Hepatocyte (in vitro differentiated cells): Measurements from ENCODE around the gene TM4SF20. TPM values are rescaled to one million over a fixed set of nuclear protein-coding genes. Genes with fewer than 3 reads are reported as not detected.
A peak's percentile ranks its signal among the peaks of the same experiment; 100 is the strongest.

Source experiments
- DNase-seq: peaks from one replicate; pipeline ENCODE4 v3.0.0-alpha.2; 2016; ENCODE audit warnings: low spot score
- H2AFZ ChIP-seq: fragments of 200-600 bp; sonication (generic); 2 replicates; pipeline ENCODE4 v1.6.0; 2016; ENCODE audit warnings: antibody characterized with exemption, mild to moderate bottlenecking
- H3K27ac ChIP-seq: fragments of 200-600 bp; sonication (generic); 2 replicates; pipeline ENCODE4 v1.5.1; 2016; ENCODE audit warnings: mild to moderate bottlenecking
- H3K27me3 ChIP-seq: fragments of 200-600 bp; sonication (generic); 2 replicates; pipeline ENCODE4 v1.6.1; 2016
- H3K36me3 ChIP-seq: fragments of 200-600 bp; sonication (generic); replicated peaks from 2 replicates; pipeline ENCODE4 v1.5.1; 2016; ENCODE audit warnings: low read depth; ENCODE audit not compliant: insufficient read depth
- H3K4me1 ChIP-seq: fragments of 200-600 bp; sonication (generic); 2 replicates; pipeline ENCODE4 v1.5.1; 2016; ENCODE audit warnings: mild to moderate bottlenecking, moderate library complexity; ENCODE audit not compliant: insufficient read depth
- H3K4me2 ChIP-seq: fragments of 200-600 bp; sonication (generic); 2 replicates; pipeline ENCODE4 v1.6.0; 2016
- H3K4me3 ChIP-seq: fragments of 200-600 bp; sonication (generic); 2 replicates; pipeline ENCODE4 v1.5.1; 2016; ENCODE audit warnings: mild to moderate bottlenecking
- H3K79me2 ChIP-seq: fragments of 200-600 bp; sonication (generic); 2 replicates; pipeline ENCODE4 v1.6.0; 2017; ENCODE audit warnings: mild to moderate bottlenecking
- H3K9me2 ChIP-seq: fragments of 200-600 bp; sonication (generic); replicated peaks from 2 replicates; pipeline ENCODE4 v1.6.0; 2017; ENCODE audit warnings: mild to moderate bottlenecking; ENCODE audit not compliant: insufficient read depth
- H3K9me3 ChIP-seq: fragments of 200-600 bp; sonication (generic); 2 replicates; pipeline ENCODE4 v1.5.1; 2016; ENCODE audit warnings: low read depth, mild to moderate bottlenecking
- H4K20me1 ChIP-seq: fragments of 200-600 bp; sonication (generic); 2 replicates; pipeline ENCODE4 v1.6.0; 2016; ENCODE audit warnings: mild to moderate bottlenecking; ENCODE audit not compliant: insufficient read depth, poor library complexity, severe bottlenecking
- CTCF ChIP-seq: fragments of 200-600 bp; sonication (generic); IDR thresholded peaks from 2 replicates; pipeline ENCODE4 v1.5.1; 2016; ENCODE audit warnings: antibody characterized with exemption, mild to moderate bottlenecking; ENCODE audit not compliant: poor library complexity
- EZH2 ChIP-seq: fragments of 200-600 bp; sonication (generic); IDR thresholded peaks from 2 replicates; pipeline ENCODE4 v1.6.1; 2016; ENCODE audit warnings: antibody characterized with exemption, mild to moderate bottlenecking, borderline replicate concordance
- EZH2phosphoT487 ChIP-seq: fragments of 200-600 bp; sonication (generic); IDR thresholded peaks from one replicate; pipeline ENCODE4 v1.6.1; 2018; ENCODE audit warnings: antibody characterized with exemption, mild to moderate bottlenecking, low read depth, moderate library complexity; ENCODE audit not compliant: unreplicated experiment, severe bottlenecking
- WGBS: methylation state at CpG from one replicate; pipeline ENCODE4 v1.1.6; 2016; ENCODE audit warnings: low lambda C conversion rate; ENCODE audit errors: missing lambda C conversion rate; 5-methylcytosine and 5-hydroxymethylcytosine counted together
- polyA plus RNA-seq: library from polyadenylated mRNA; unstranded; fragments of >200 nt; fragmentation: Nextera tagmentation; extraction: Ambion mirVana; gene quantifications from 2 replicates; pipeline ENCODE4 v1.2.1, GENCODE V29; 2016
- total RNA-seq: library from RNA; depleted of rRNA; stranded (reverse); fragments of >200 nt; gene quantifications from 2 replicates; pipeline ENCODE4 v1.2.3, GENCODE V29; 2014

TM4SF20 gene
- total RNA-seq = 44.6 and 46.6 TPM in 2 replicates
- 9.3 and 14.2 TPM in 2 replicates for polyA plus RNA-seq

- H3K27ac ChIP-seq = peak within 1 kb of the TSS; percentile 24
Measured at GRCh38 chr2:227379095-227379494, at the start of gene TM4SF20. TSS of gene TM4SF20 (minus strand) at chr2:227379306. CDS start at chr2:227379268, 38 bp downstream.

GRCh38 chr2:227428731-227429285, 49.7 kb upstream of the TM4SF20 start:
- TF ChIP-seq EZH2phosphoT487 (no peak), EZH2 (no peak), CTCF (no peak)
- no peak overlapping the region for H3K27ac ChIP-seq
- DNase-seq = no peak
- H3K79me2 ChIP-seq = no peaks in the 10 kb centered on the region
- H3K4me3 ChIP-seq = no peak overlapping the region
- no peaks in the 10 kb centered on the region for H3K9me2 ChIP-seq
- WGBS = 86% methylated on average over 8 of the region's 8 CpGs
- no peaks in the 10 kb centered on the region for H4K20me1 ChIP-seq
- H3K4me2 ChIP-seq = no peak overlapping the region
- H3K4me1 ChIP-seq = no peaks in the 10 kb centered on the region
- peaks cover 9% of the 10 kb centered on the region for H3K9me3 ChIP-seq
- no peak overlapping the region for H2AFZ ChIP-seq
- H3K27me3 ChIP-seq = no peaks in the 10 kb centered on the region
- H3K36me3 ChIP-seq = no peaks in the 10 kb centered on the region

More at GRCh38 chr2:227379095-227379494, at the start of gene TM4SF20:
- Histone ChIP-seq H3K4me2 (peak within 1 kb of the TSS; percentile 8), H2AFZ (no peak within 1 kb of the TSS), H3K4me3 (no peak within 1 kb of the TSS), H3K36me3 (no peaks in the 10 kb centered on the region), H3K79me2 (no peaks in the 10 kb centered on the region), H3K4me1 (peaks cover 18% of the 10 kb centered on the region), H3K9me3 (no peaks in the 10 kb centered on the region), H3K9me2 (no peaks in the 10 kb centered on the region), H4K20me1 (no peaks in the 10 kb centered on the region), H3K27me3 (no peaks in the 10 kb centered on the region)
- 86% methylated on average over 4 of the region's 4 CpGs for WGBS
- TF ChIP-seq EZH2phosphoT487 (no peak), EZH2 (no peak), CTCF (no peak)
- no peak for DNase-seq

DNA sequence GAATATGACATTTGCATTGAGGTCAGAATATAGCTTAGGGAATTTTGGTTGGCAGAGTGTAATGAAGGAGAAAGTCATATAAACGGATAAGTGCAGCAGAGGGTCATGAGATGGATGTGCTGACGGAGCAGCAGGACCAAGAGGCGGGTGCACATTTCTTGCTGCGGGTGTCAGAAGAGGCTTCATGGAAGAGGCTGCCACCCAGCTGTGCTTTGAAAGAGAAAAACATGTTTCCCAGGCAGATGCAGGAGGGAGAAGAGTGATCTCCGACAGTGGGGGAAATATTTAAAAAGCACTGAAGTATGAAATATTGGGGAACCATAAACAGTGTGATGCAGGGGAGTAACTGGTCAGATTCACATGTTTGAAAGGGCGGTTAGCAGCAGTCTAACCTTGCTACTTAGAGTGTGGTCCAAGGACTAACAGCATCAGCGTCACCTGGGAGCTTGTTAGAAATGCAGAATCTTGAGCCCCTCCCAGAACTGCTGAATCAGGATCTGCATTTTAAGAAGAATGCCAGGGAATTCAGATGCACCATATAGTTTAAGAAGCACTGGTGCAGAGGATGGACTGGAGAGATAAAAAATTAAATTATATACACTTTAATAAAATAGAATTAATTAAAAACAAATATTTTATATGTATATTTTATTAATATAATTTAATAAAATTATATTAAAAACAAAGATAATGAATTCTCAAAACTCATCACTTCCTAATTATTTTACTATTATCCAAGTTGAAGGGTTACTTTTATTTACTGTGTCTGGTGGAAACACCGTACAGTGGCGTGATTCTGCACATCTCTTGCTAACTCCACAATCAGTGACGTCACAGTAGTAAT, 44.8 kb upstream of the TM4SF20 start:
- no peak overlapping the region for H3K4me3 ChIP-seq
- no peak overlapping the region for H2AFZ ChIP-seq
- H3K36me3 ChIP-seq = no peaks in the 10 kb centered on the region
- H3K4me2 ChIP-seq = no peak overlapping the region
- H3K79me2 ChIP-seq = no peaks in the 10 kb centered on the region
- H3K27me3 ChIP-seq = no peaks in the 10 kb centered on the region
- TF ChIP-seq CTCF = no peak
- TF ChIP-seq EZH2 = no peak
- TF ChIP-seq EZH2phosphoT487 = no peak
- WGBS = 86% methylated on average over 10 of the region's 10 CpGs
- DNase-seq = no peak
- H3K9me2 ChIP-seq = no peaks in the 10 kb centered on the region
- no peaks in the 10 kb centered on the region for H4K20me1 ChIP-seq
- H3K27ac ChIP-seq = no peak overlapping the region
- no peaks in the 10 kb centered on the region for H3K9me3 ChIP-seq
- no peaks in the 10 kb centered on the region for H3K4me1 ChIP-seq
